IMR-90 (cell line): ENCODE data around the gene TRMT10C. TPM values are rescaled to one million over a fixed set of nuclear protein-coding genes. Genes with fewer than 3 reads are reported as not detected.

Source experiments
- ATAC-seq: fragments of 200-7000 bp; cut with Tn5 transposase; 2 replicates; pipeline ENCODE4 v1.9.1; 2020; ENCODE audit warnings: low read depth, mild to moderate bottlenecking, moderate library complexity
- BruUV-seq: library from RNA; stranded (reverse); fragments of 400-500 nt; replicated peaks from 2 replicates; lab custom pipeline; 2021; lab: Mats Ljungman, UMichigan
- CTCF ChIA-PET: fragments of 300-600 bp; formaldehyde crosslinking; extraction: SDS; loops from one replicate; lab custom pipeline; 2021; ENCODE audit warnings: antibody characterized with exemption; lab: Yijun Ruan, JAX
- POLR2A ChIA-PET: fragments of 300-600 bp; sonication (Branson Sonifier 250); formaldehyde crosslinking; loops from one replicate; lab custom pipeline; 2022; ENCODE audit warnings: antibody characterized with exemption; ENCODE audit not compliant: unreplicated experiment; lab: Charles Lee
- DNase-seq: peaks from one replicate; pipeline ENCODE4 v3.0.0; 2013
- H2AFZ ChIP-seq: replicated peaks from 2 replicates; pipeline ENCODE3; 2013; ENCODE audit warnings: low read length, mild to moderate bottlenecking; ENCODE audit not compliant: poor library complexity
- H2AK5ac ChIP-seq: 2 replicates; pipeline ENCODE4 v1.6.1; 2013; ENCODE audit warnings: low read depth, low read length, inconsistent platforms
- H2AK9ac ChIP-seq: replicated peaks from 2 replicates; pipeline ENCODE3; 2013; ENCODE audit warnings: mild to moderate bottlenecking, low read depth, low read length, moderate library complexity; ENCODE audit not compliant: poor library complexity
- H2BK120ac ChIP-seq: 2 replicates; pipeline ENCODE4 v1.6.1; 2013; ENCODE audit warnings: low read depth, low read length, inconsistent platforms
- H2BK15ac ChIP-seq: 3 replicates; pipeline ENCODE4 v1.6.1; 2013; ENCODE audit warnings: low read depth, low read length, inconsistent platforms
- H2BK20ac ChIP-seq: 2 replicates; pipeline ENCODE4 v1.6.1; 2013; ENCODE audit warnings: low read depth, mild to moderate bottlenecking, inconsistent platforms, low read length, moderate library complexity
- H2BK5ac ChIP-seq: 2 replicates; pipeline ENCODE4 v1.6.1; 2013; ENCODE audit warnings: mild to moderate bottlenecking, low read depth, low read length, inconsistent platforms; ENCODE audit not compliant: poor library complexity, severe bottlenecking
- H3K14ac ChIP-seq: replicated peaks from 2 replicates; pipeline ENCODE4 v1.6.1; 2013; ENCODE audit warnings: low read depth, low read length, inconsistent platforms
- H3K18ac ChIP-seq: 2 replicates; pipeline ENCODE4 v1.6.1; 2013; ENCODE audit warnings: low read depth, low read length, control low read depth
- H3K23ac ChIP-seq: 2 replicates; pipeline ENCODE4 v1.6.1; 2013; ENCODE audit warnings: low read depth, low read length, inconsistent platforms
- H3K27ac ChIP-seq: 2 replicates; pipeline ENCODE4 v1.5.1; 2013; ENCODE audit warnings: mild to moderate bottlenecking, control low read depth, low read length; ENCODE audit not compliant: insufficient read depth
- H3K27me3 ChIP-seq: 2 replicates; pipeline ENCODE4 v1.6.1; 2013; ENCODE audit warnings: low read length; ENCODE audit not compliant: control insufficient read depth, insufficient read depth
- H3K36me3 ChIP-seq: 2 replicates; pipeline ENCODE4 v1.6.1; 2013; ENCODE audit warnings: low read length, mixed read lengths; ENCODE audit not compliant: control insufficient read depth, insufficient read depth
- H3K4ac ChIP-seq: 2 replicates; pipeline ENCODE4 v1.6.1; 2013; ENCODE audit warnings: low read depth, low read length, inconsistent platforms
- H3K4me1 ChIP-seq: 2 replicates; pipeline ENCODE4 v1.6.1; 2013; ENCODE audit warnings: low read length, mixed read lengths; ENCODE audit not compliant: control insufficient read depth, insufficient read depth
- H3K4me2 ChIP-seq: 2 replicates; pipeline ENCODE4 v1.6.1; 2013; ENCODE audit warnings: low read depth, mild to moderate bottlenecking, control low read depth, low read length, moderate library complexity
- H3K4me3 ChIP-seq: 2 replicates; pipeline ENCODE4 v1.5.1; 2013; ENCODE audit warnings: low read depth, mild to moderate bottlenecking, control low read depth, low read length, moderate library complexity; ENCODE audit not compliant: insufficient read depth
- H3K56ac ChIP-seq: 2 replicates; pipeline ENCODE4 v1.6.1; 2013; ENCODE audit warnings: low read length, inconsistent platforms; ENCODE audit not compliant: insufficient read depth; ENCODE audit errors: extremely low read depth
- H3K79me1 ChIP-seq, 2 experiments: 2 replicates each; pipeline ENCODE4 v1.6.1; 2013; ENCODE audit warnings: low read length in 2 of 2, inconsistent platforms in 1 of 2, low read depth in 1 of 2
- H3K9ac ChIP-seq: 2 replicates; pipeline ENCODE4 v1.6.1; 2013; ENCODE audit warnings: low read depth, low read length, control low read depth
- H3K9me1 ChIP-seq: 2 replicates; pipeline ENCODE4 v1.6.1; 2013; ENCODE audit warnings: low read length, inconsistent platforms; ENCODE audit not compliant: insufficient read depth
- H3K9me3 ChIP-seq: 2 replicates; pipeline ENCODE4 v1.6.1; 2013; ENCODE audit warnings: low read length; ENCODE audit not compliant: control insufficient read depth, insufficient read depth
- H4K20me1 ChIP-seq: 2 replicates; pipeline ENCODE4 v1.6.1; 2013; ENCODE audit warnings: low read length, inconsistent platforms; ENCODE audit not compliant: insufficient read depth
- H4K5ac ChIP-seq: 2 replicates; pipeline ENCODE4 v1.6.1; 2013; ENCODE audit warnings: mild to moderate bottlenecking, low read depth, low read length, control low read depth
- H4K8ac ChIP-seq, 2 experiments: 2 replicates each; pipeline ENCODE4 v1.6.1; 2013; ENCODE audit warnings: low read depth in 2 of 2, low read length in 2 of 2, control low read depth in 1 of 2, inconsistent platforms in 1 of 2
- H4K91ac ChIP-seq: 2 replicates; pipeline ENCODE4 v1.6.1; 2013; ENCODE audit warnings: low read depth, low read length, inconsistent platforms; ENCODE audit not compliant: insufficient read depth
- CEBPB ChIP-seq: IDR thresholded peaks from 2 replicates; pipeline ENCODE4 v1.6.1; 2012; ENCODE audit warnings: low read depth, low read length, improper control_type of control experiment
- CHD1 ChIP-seq: IDR thresholded peaks from 2 replicates; pipeline ENCODE4 v1.6.1; 2012; ENCODE audit warnings: low read depth, low read length, improper control_type of control experiment
- ELK1 ChIP-seq: fragments of 150-350 bp; IDR thresholded peaks from 2 replicates; pipeline ENCODE4 v1.6.1; 2016; ENCODE audit warnings: low read depth, mild to moderate bottlenecking, low read length, moderate library complexity, borderline replicate concordance
- MAZ ChIP-seq: IDR thresholded peaks from 2 replicates; pipeline ENCODE4 v1.6.1; 2012; ENCODE audit warnings: low read depth, mild to moderate bottlenecking, low read length, improper control_type of control experiment, moderate library complexity, borderline replicate concordance
- MXI1 ChIP-seq: IDR thresholded peaks from 2 replicates; pipeline ENCODE4 v1.6.1; 2012; ENCODE audit warnings: low read depth, mild to moderate bottlenecking, low read length, moderate library complexity, borderline replicate concordance
- SMC3 ChIP-seq: fragments of 150-350 bp; IDR thresholded peaks from 2 replicates; pipeline ENCODE4 v1.6.1; 2016; ENCODE audit warnings: low read depth, mild to moderate bottlenecking, antibody characterized with exemption, low read length, moderate library complexity
- USF2 ChIP-seq: fragments of 150-350 bp; IDR thresholded peaks from 2 replicates; pipeline ENCODE4 v1.6.1; 2017; ENCODE audit warnings: mild to moderate bottlenecking, antibody characterized with exemption, low read length, low read depth
- WGBS, 2 experiments: methylation state at CpG; one replicate each; pipeline versions ENCODE4 v1.1.5 to v1.1.7; 2013; ENCODE audit warnings: missing lambda C conversion rate in 2 of 2; ENCODE audit not compliant: insufficient read length in 1 of 2; ENCODE audit errors: extremely low coverage in 2 of 2; 5-methylcytosine and 5-hydroxymethylcytosine counted together
- dilution Hi-C: fragments of 300-500 bp; cut with HindIII; formaldehyde crosslinking; loops from one replicate; pipeline ENCODE4 v1.14.3; 2018; ENCODE audit warnings: low sequenced_read_pairs; ENCODE audit not compliant: unreplicated experiment
- in situ Hi-C: fragments of 300-500 bp; cut with MboI; formaldehyde crosslinking; loops from 3 replicates; pipeline ENCODE4 v1.14.3; 2019; ENCODE audit warnings: low sequenced_read_pairs, inconsistent platforms, mixed read lengths
- intact Hi-C: fragments of 100-400 bp; cut with micrococcal nuclease; formaldehyde crosslinking; loops from 2 replicates; pipeline ENCODE4 v1.10.0; 2022
- polyA plus RNA-seq, 3 experiments: library from polyadenylated mRNA; depleted of rRNA; stranded (reverse); fragments of >200 nt; gene quantifications; 2 replicates each; pipeline ENCODE4 v1.2.3, GENCODE V29; 2012; ENCODE audit warnings: low replicate concordance in 1 of 3
- total RNA-seq: library from RNA; depleted of rRNA; stranded (reverse); fragments of >200 nt; gene quantifications from 2 replicates; pipeline ENCODE4 v1.2.3, GENCODE V29; 2012

Gene TRMT10C
- total and polyA plus RNA-seq, 2 of the 4 experiments (the other 2 are of a cell fraction), result 13.6 to 17.0 TPM

- no TSS peak for BruUV-seq
- no peak for TF ChIP-seq CHD1
- TF ChIP-seq ELK1, result no peak
- TF ChIP-seq USF2, result no peak
- TF ChIP-seq MAZ, result no peak
- TF ChIP-seq CEBPB, result no peak
- TF ChIP-seq SMC3, result no peak
- no peak for TF ChIP-seq MXI1
- no peak overlapping the region for H2BK5ac ChIP-seq
- no peaks in the 10 kb centered on the region for H3K4me1 ChIP-seq
- H4K20me1 ChIP-seq, result no peaks in the 10 kb centered on the region
- H3K18ac ChIP-seq, result no peak overlapping the region
- no peak for ATAC-seq
- H2AFZ ChIP-seq, result no peak overlapping the region
- no peak overlapping the region for H2AK9ac ChIP-seq
- no peak overlapping the region for H3K56ac ChIP-seq
- H3K9ac ChIP-seq, result no peak overlapping the region
- H4K91ac ChIP-seq, result no peak overlapping the region
- H4K5ac ChIP-seq, result no peak overlapping the region
- H3K79me1 ChIP-seq, result no peaks in the 10 kb centered on the region
- no peaks in the 10 kb centered on the region for H3K9me3 ChIP-seq
- no peak overlapping the region for H2BK15ac ChIP-seq
- dilution Hi-C loops (no loop called here), in situ Hi-C loops (no loop called here), intact Hi-C loops (no loop called here)
- no peak overlapping the region for H2AK5ac ChIP-seq
- no peak overlapping the region for H3K4me2 ChIP-seq
- no peak overlapping the region for H3K14ac ChIP-seq
- H3K23ac ChIP-seq, result no peak overlapping the region
- H3K36me3 ChIP-seq, result no peaks in the 10 kb centered on the region
- ChIA-PET POLR2A (no interaction called here), CTCF (no interaction called here)
- H2BK120ac ChIP-seq, result no peak overlapping the region
- no peak overlapping the region for H3K27ac ChIP-seq
- no peak overlapping the region for H3K4me3 ChIP-seq
- H3K4ac ChIP-seq, result no peak overlapping the region
- no peak overlapping the region for H2BK20ac ChIP-seq
- 80% methylated on average over 1 of the region's 3 CpGs; no CpG with 5 or more reads in 1 of the 2 experiments for WGBS, 2 experiments
- H3K9me1 ChIP-seq, result no peaks in the 10 kb centered on the region
- DNase-seq, result no peak
- H4K8ac ChIP-seq, result no peak overlapping the region
- peaks cover 4% of the 10 kb centered on the region for H3K27me3 ChIP-seq
Observed at GRCh38 chr3:101556064-101556463, 5.6 kb upstream of the TRMT10C start.
